IMR-90 (cell line): ENCODE results near the gene MINDY2. TPM values are rescaled to one million over a fixed set of nuclear protein-coding genes. Genes with fewer than 3 reads are reported as not detected.

ENCODE experiments used
- ATAC-seq: fragments of 200-7000 bp; cut with Tn5 transposase; 2 replicates; pipeline ENCODE4 v1.9.1; 2020; ENCODE audit warnings: low read depth, mild to moderate bottlenecking, moderate library complexity
- BruUV-seq: library from RNA; stranded (reverse); fragments of 400-500 nt; replicated peaks from 2 replicates; lab custom pipeline; 2021; lab: Mats Ljungman, UMichigan
- CTCF ChIA-PET: fragments of 300-600 bp; formaldehyde crosslinking; extraction: SDS; loops from one replicate; lab custom pipeline; 2021; ENCODE audit warnings: antibody characterized with exemption; lab: Yijun Ruan, JAX
- POLR2A ChIA-PET: fragments of 300-600 bp; sonication (Branson Sonifier 250); formaldehyde crosslinking; loops from one replicate; lab custom pipeline; 2022; ENCODE audit warnings: antibody characterized with exemption; ENCODE audit not compliant: unreplicated experiment; lab: Charles Lee
- DNase-seq: peaks from one replicate; pipeline ENCODE4 v3.0.0; 2013
- H2AFZ ChIP-seq: replicated peaks from 2 replicates; pipeline ENCODE3; 2013; ENCODE audit warnings: low read length, mild to moderate bottlenecking; ENCODE audit not compliant: poor library complexity
- H2AK5ac ChIP-seq: 2 replicates; pipeline ENCODE4 v1.6.1; 2013; ENCODE audit warnings: low read depth, low read length, inconsistent platforms
- H2AK9ac ChIP-seq: replicated peaks from 2 replicates; pipeline ENCODE3; 2013; ENCODE audit warnings: mild to moderate bottlenecking, low read depth, low read length, moderate library complexity; ENCODE audit not compliant: poor library complexity
- H2BK120ac ChIP-seq: 2 replicates; pipeline ENCODE4 v1.6.1; 2013; ENCODE audit warnings: low read depth, low read length, inconsistent platforms
- H2BK15ac ChIP-seq: 3 replicates; pipeline ENCODE4 v1.6.1; 2013; ENCODE audit warnings: low read depth, low read length, inconsistent platforms
- H2BK20ac ChIP-seq: 2 replicates; pipeline ENCODE4 v1.6.1; 2013; ENCODE audit warnings: low read depth, mild to moderate bottlenecking, inconsistent platforms, low read length, moderate library complexity
- H2BK5ac ChIP-seq: 2 replicates; pipeline ENCODE4 v1.6.1; 2013; ENCODE audit warnings: mild to moderate bottlenecking, low read depth, low read length, inconsistent platforms; ENCODE audit not compliant: poor library complexity, severe bottlenecking
- H3K14ac ChIP-seq: replicated peaks from 2 replicates; pipeline ENCODE4 v1.6.1; 2013; ENCODE audit warnings: low read depth, low read length, inconsistent platforms
- H3K18ac ChIP-seq: 2 replicates; pipeline ENCODE4 v1.6.1; 2013; ENCODE audit warnings: low read depth, low read length, control low read depth
- H3K23ac ChIP-seq: 2 replicates; pipeline ENCODE4 v1.6.1; 2013; ENCODE audit warnings: low read depth, low read length, inconsistent platforms
- H3K27ac ChIP-seq: 2 replicates; pipeline ENCODE4 v1.5.1; 2013; ENCODE audit warnings: mild to moderate bottlenecking, control low read depth, low read length; ENCODE audit not compliant: insufficient read depth
- H3K27me3 ChIP-seq: 2 replicates; pipeline ENCODE4 v1.6.1; 2013; ENCODE audit warnings: low read length; ENCODE audit not compliant: control insufficient read depth, insufficient read depth
- H3K36me3 ChIP-seq: 2 replicates; pipeline ENCODE4 v1.6.1; 2013; ENCODE audit warnings: low read length, mixed read lengths; ENCODE audit not compliant: control insufficient read depth, insufficient read depth
- H3K4ac ChIP-seq: 2 replicates; pipeline ENCODE4 v1.6.1; 2013; ENCODE audit warnings: low read depth, low read length, inconsistent platforms
- H3K4me1 ChIP-seq: 2 replicates; pipeline ENCODE4 v1.6.1; 2013; ENCODE audit warnings: low read length, mixed read lengths; ENCODE audit not compliant: control insufficient read depth, insufficient read depth
- H3K4me2 ChIP-seq: 2 replicates; pipeline ENCODE4 v1.6.1; 2013; ENCODE audit warnings: low read depth, mild to moderate bottlenecking, control low read depth, low read length, moderate library complexity
- H3K4me3 ChIP-seq: 2 replicates; pipeline ENCODE4 v1.5.1; 2013; ENCODE audit warnings: low read depth, mild to moderate bottlenecking, control low read depth, low read length, moderate library complexity; ENCODE audit not compliant: insufficient read depth
- H3K56ac ChIP-seq: 2 replicates; pipeline ENCODE4 v1.6.1; 2013; ENCODE audit warnings: low read length, inconsistent platforms; ENCODE audit not compliant: insufficient read depth; ENCODE audit errors: extremely low read depth
- H3K79me1 ChIP-seq, 2 experiments: 2 replicates each; pipeline ENCODE4 v1.6.1; 2013; ENCODE audit warnings: low read length in 2 of 2, inconsistent platforms in 1 of 2, low read depth in 1 of 2
- H3K9ac ChIP-seq: 2 replicates; pipeline ENCODE4 v1.6.1; 2013; ENCODE audit warnings: low read depth, low read length, control low read depth
- H3K9me1 ChIP-seq: 2 replicates; pipeline ENCODE4 v1.6.1; 2013; ENCODE audit warnings: low read length, inconsistent platforms; ENCODE audit not compliant: insufficient read depth
- H3K9me3 ChIP-seq: 2 replicates; pipeline ENCODE4 v1.6.1; 2013; ENCODE audit warnings: low read length; ENCODE audit not compliant: control insufficient read depth, insufficient read depth
- H4K20me1 ChIP-seq: 2 replicates; pipeline ENCODE4 v1.6.1; 2013; ENCODE audit warnings: low read length, inconsistent platforms; ENCODE audit not compliant: insufficient read depth
- H4K5ac ChIP-seq: 2 replicates; pipeline ENCODE4 v1.6.1; 2013; ENCODE audit warnings: mild to moderate bottlenecking, low read depth, low read length, control low read depth
- H4K8ac ChIP-seq, 2 experiments: 2 replicates each; pipeline ENCODE4 v1.6.1; 2013; ENCODE audit warnings: low read depth in 2 of 2, low read length in 2 of 2, control low read depth in 1 of 2, inconsistent platforms in 1 of 2
- H4K91ac ChIP-seq: 2 replicates; pipeline ENCODE4 v1.6.1; 2013; ENCODE audit warnings: low read depth, low read length, inconsistent platforms; ENCODE audit not compliant: insufficient read depth
- CEBPB ChIP-seq: IDR thresholded peaks from 2 replicates; pipeline ENCODE4 v1.6.1; 2012; ENCODE audit warnings: low read depth, low read length, improper control_type of control experiment
- CHD1 ChIP-seq: IDR thresholded peaks from 2 replicates; pipeline ENCODE4 v1.6.1; 2012; ENCODE audit warnings: low read depth, low read length, improper control_type of control experiment
- FOS ChIP-seq: fragments of 150-350 bp; IDR thresholded peaks from 2 replicates; pipeline ENCODE4 v1.6.1; 2016; ENCODE audit warnings: low read depth, low read length
- MAFK ChIP-seq: IDR thresholded peaks from 2 replicates; pipeline ENCODE4 v1.6.1; 2012; ENCODE audit warnings: low read depth, low read length, improper control_type of control experiment
- MAZ ChIP-seq: IDR thresholded peaks from 2 replicates; pipeline ENCODE4 v1.6.1; 2012; ENCODE audit warnings: low read depth, mild to moderate bottlenecking, low read length, improper control_type of control experiment, moderate library complexity, borderline replicate concordance
- MXI1 ChIP-seq: IDR thresholded peaks from 2 replicates; pipeline ENCODE4 v1.6.1; 2012; ENCODE audit warnings: low read depth, mild to moderate bottlenecking, low read length, moderate library complexity, borderline replicate concordance
- NFE2L2 ChIP-seq: fragments of 150-350 bp; IDR thresholded peaks from 2 replicates; pipeline ENCODE4 v1.6.1; 2016; ENCODE audit warnings: low read depth, mild to moderate bottlenecking, low read length
- POLR2A ChIP-seq: IDR thresholded peaks from 2 replicates; pipeline ENCODE4 v1.6.1; 2012; ENCODE audit warnings: mild to moderate bottlenecking, low read depth, low read length
- RAD21 ChIP-seq: IDR thresholded peaks from 2 replicates; pipeline ENCODE4 v1.6.1; 2012; ENCODE audit warnings: low read length, improper control_type of control experiment
- RCOR1 ChIP-seq: IDR thresholded peaks from 2 replicates; pipeline ENCODE4 v1.6.1; 2012; ENCODE audit warnings: mild to moderate bottlenecking, low read length, improper control_type of control experiment; ENCODE audit not compliant: insufficient replicate concordance
- RFX5 ChIP-seq: IDR thresholded peaks from 2 replicates; pipeline ENCODE4 v1.8.0; 2012; ENCODE audit warnings: low read depth, mild to moderate bottlenecking, low read length, moderate library complexity
- SMC3 ChIP-seq: fragments of 150-350 bp; IDR thresholded peaks from 2 replicates; pipeline ENCODE4 v1.6.1; 2016; ENCODE audit warnings: low read depth, mild to moderate bottlenecking, antibody characterized with exemption, low read length, moderate library complexity
- USF2 ChIP-seq: fragments of 150-350 bp; IDR thresholded peaks from 2 replicates; pipeline ENCODE4 v1.6.1; 2017; ENCODE audit warnings: mild to moderate bottlenecking, antibody characterized with exemption, low read length, low read depth
- whole genome bisulfite sequencing, 2 experiments: methylation state at CpG; one replicate each; pipeline versions ENCODE4 v1.1.5 to v1.1.7; 2013; ENCODE audit warnings: missing lambda C conversion rate in 2 of 2; ENCODE audit not compliant: insufficient read length in 1 of 2; ENCODE audit errors: extremely low coverage in 2 of 2; 5-methylcytosine and 5-hydroxymethylcytosine counted together
- dilution Hi-C: fragments of 300-500 bp; cut with HindIII; formaldehyde crosslinking; loops from one replicate; pipeline ENCODE4 v1.14.3; 2018; ENCODE audit warnings: low sequenced_read_pairs; ENCODE audit not compliant: unreplicated experiment
- in situ Hi-C: fragments of 300-500 bp; cut with MboI; formaldehyde crosslinking; loops from 3 replicates; pipeline ENCODE4 v1.14.3; 2019; ENCODE audit warnings: low sequenced_read_pairs, inconsistent platforms, mixed read lengths
- intact Hi-C: fragments of 100-400 bp; cut with micrococcal nuclease; formaldehyde crosslinking; loops from 2 replicates; pipeline ENCODE4 v1.10.0; 2022
- polyA plus RNA-seq, 3 experiments: library from polyadenylated mRNA; depleted of rRNA; stranded (reverse); fragments of >200 nt; gene quantifications; 2 replicates each; pipeline ENCODE4 v1.2.3, GENCODE V29; 2012; ENCODE audit warnings: low replicate concordance in 1 of 3
- total RNA-seq: library from RNA; depleted of rRNA; stranded (reverse); fragments of >200 nt; gene quantifications from 2 replicates; pipeline ENCODE4 v1.2.3, GENCODE V29; 2012
- TF ChIP-seq, protein P1 (sequence below): fragments of 150-350 bp; IDR thresholded peaks from 2 replicates; pipeline ENCODE4 v1.6.1; 2016; ENCODE audit warnings: low read depth, mild to moderate bottlenecking, low read length, moderate library complexity, borderline replicate concordance

Gene MINDY2
- total and polyA plus RNA-seq, 2 of the 4 experiments (the other 2 are of a cell fraction): 4.0 to 9.3 TPM

- ChIA-PET CTCF (no interaction called here), POLR2A (no interaction called here)
- no CpG with 5 or more reads among the region's 4 CpGs for WGBS, 2 experiments
- H3K27me3 ChIP-seq: no peaks in the 10 kb centered on the region
- H3K79me1 ChIP-seq: no peaks in the 10 kb centered on the region
- H4K20me1 ChIP-seq: no peaks in the 10 kb centered on the region
- H3K9me3 ChIP-seq: peaks cover 3% of the 10 kb centered on the region; the same call in 1 of the 2 replicates
- H2AK5ac ChIP-seq: no peak overlapping the region
- H3K18ac ChIP-seq: no peak overlapping the region
- intact Hi-C loops: no loop called here
- no peak overlapping the region for H3K9ac ChIP-seq
- DNase-seq (no peak), ATAC-seq (no peak)
- dilution Hi-C loops: no loop called here
- H3K14ac ChIP-seq: no peak overlapping the region
- no peak overlapping the region for H3K56ac ChIP-seq
- H3K23ac ChIP-seq: no peak overlapping the region
- no peak overlapping the region for H3K27ac ChIP-seq
- no peak overlapping the region for H2BK15ac ChIP-seq
- no peak overlapping the region for H4K91ac ChIP-seq
- no peak overlapping the region for H2BK5ac ChIP-seq
- H2BK20ac ChIP-seq: no peak overlapping the region
- no peaks in the 10 kb centered on the region; the same call in 1 of the 2 replicates for H3K4me1 ChIP-seq
- no peak overlapping the region for H4K8ac ChIP-seq
- in situ Hi-C loops: no loop called here
- H2AFZ ChIP-seq: no peak overlapping the region
- no peak overlapping the region for H2AK9ac ChIP-seq
- H3K9me1 ChIP-seq: no peaks in the 10 kb centered on the region; the same call in 1 of the 2 replicates
- H2BK120ac ChIP-seq: no peak overlapping the region
- no peak overlapping the region for H3K4me2 ChIP-seq
- BruUV-seq: no TSS peak
- no peak overlapping the region for H3K4me3 ChIP-seq
- no peaks in the 10 kb centered on the region for H3K36me3 ChIP-seq
- no peak overlapping the region for H3K4ac ChIP-seq
- TF ChIP-seq POLR2A (no peak), CHD1 (no peak), MXI1 (no peak), CEBPB (no peak), MAFK (no peak), NFE2L2 (no peak), RAD21 (no peak), FOS (no peak), SMC3 (no peak), RFX5 (no peak), RCOR1 (no peak), USF2 (no peak), MAZ (no peak)
- TF ChIP-seq, protein P1, sequence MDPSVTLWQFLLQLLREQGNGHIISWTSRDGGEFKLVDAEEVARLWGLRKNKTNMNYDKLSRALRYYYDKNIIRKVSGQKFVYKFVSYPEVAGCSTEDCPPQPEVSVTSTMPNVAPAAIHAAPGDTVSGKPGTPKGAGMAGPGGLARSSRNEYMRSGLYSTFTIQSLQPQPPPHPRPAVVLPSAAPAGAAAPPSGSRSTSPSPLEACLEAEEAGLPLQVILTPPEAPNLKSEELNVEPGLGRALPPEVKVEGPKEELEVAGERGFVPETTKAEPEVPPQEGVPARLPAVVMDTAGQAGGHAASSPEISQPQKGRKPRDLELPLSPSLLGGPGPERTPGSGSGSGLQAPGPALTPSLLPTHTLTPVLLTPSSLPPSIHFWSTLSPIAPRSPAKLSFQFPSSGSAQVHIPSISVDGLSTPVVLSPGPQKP: no peak
- no peak overlapping the region for H4K5ac ChIP-seq
These were observed 96.8 kb downstream of the MINDY2 start for GRCh38 chr15:58867926-58868325.
